HCT116 (cell line): Measurements from ENCODE around the gene SGSH.

ENCODE experiments used
- EZH2phosphoT487 ChIP-seq: fragments of 200-600 bp; IDR thresholded peaks from 2 replicates; pipeline ENCODE4 v1.6.1; 2018; ENCODE audit warnings: antibody characterized with exemption, borderline replicate concordance
- JUND ChIP-seq: IDR thresholded peaks from 2 replicates; pipeline ENCODE4 v1.6.1; 2012
- POLR2A ChIP-seq: IDR thresholded peaks from 2 replicates; pipeline ENCODE4 v1.7.0; 2011; ENCODE audit warnings: borderline replicate concordance; ENCODE audit not compliant: insufficient read depth, insufficient read length; ENCODE audit errors: extremely low read depth
- YY1 ChIP-seq: IDR thresholded peaks from 2 replicates; pipeline ENCODE4 v1.6.1; 2011; ENCODE audit warnings: low read length, low read depth, moderate library complexity, mild to moderate bottlenecking; ENCODE audit not compliant: insufficient replicate concordance; ENCODE audit errors: extremely low read depth
- ZFX ChIP-seq: fragments of 450-650 bp; IDR thresholded peaks from 2 replicates; pipeline ENCODE4 v1.6.1; 2017
- ZNF274 ChIP-seq: fragments of 200-500 bp; sonication (Bioruptor generic); IDR thresholded peaks from 2 replicates; pipeline ENCODE4 v1.6.1; 2014; ENCODE audit warnings: mild to moderate bottlenecking, low read depth, low read length, inconsistent platforms

DNA sequence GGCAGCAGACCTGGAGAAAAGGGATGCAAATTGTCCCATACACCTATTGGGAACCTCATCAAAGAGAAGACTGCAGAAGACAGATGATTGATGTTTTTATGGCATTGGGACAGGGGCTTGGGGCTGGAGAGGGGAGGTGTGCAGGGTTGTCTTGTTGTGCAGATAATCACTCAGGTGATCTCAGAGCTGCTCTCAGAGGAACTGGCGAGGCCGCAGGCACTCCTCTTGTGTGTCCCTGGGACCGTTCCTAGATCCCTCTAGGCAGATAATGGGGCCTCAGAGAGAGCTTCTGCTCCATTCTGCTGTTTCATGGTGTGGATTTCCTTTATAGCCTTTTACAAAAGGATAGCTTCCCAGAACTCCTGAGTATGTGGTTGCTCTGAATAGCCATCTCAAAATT is 42.2 kb upstream of the SGSH start:
- TF ChIP-seq POLR2A (no peak), ZFX (no peak), ZNF274 (no peak), YY1 (no peak), JUND (no peak), EZH2phosphoT487 (no peak)
